IMR-90 (cell line): ENCODE results near the gene RNF128. TPM values are rescaled to one million over a fixed set of nuclear protein-coding genes. Genes with fewer than 3 reads are reported as not detected.

Experiments used
- ATAC-seq: fragments of 200-7000 bp; cut with Tn5 transposase; 2 replicates; pipeline ENCODE4 v1.9.1; 2020; ENCODE audit warnings: low read depth, mild to moderate bottlenecking, moderate library complexity
- BruUV-seq: library from RNA; stranded (reverse); fragments of 400-500 nt; replicated peaks from 2 replicates; lab custom pipeline; 2021; lab: Mats Ljungman, UMichigan
- CTCF ChIA-PET: fragments of 300-600 bp; formaldehyde crosslinking; extraction: SDS; loops from one replicate; lab custom pipeline; 2021; ENCODE audit warnings: antibody characterized with exemption; lab: Yijun Ruan, JAX
- POLR2A ChIA-PET: fragments of 300-600 bp; sonication (Branson Sonifier 250); formaldehyde crosslinking; loops from one replicate; lab custom pipeline; 2022; ENCODE audit warnings: antibody characterized with exemption; ENCODE audit not compliant: unreplicated experiment; lab: Charles Lee
- DNase-seq: peaks from one replicate; pipeline ENCODE4 v3.0.0; 2013
- H2AFZ ChIP-seq: replicated peaks from 2 replicates; pipeline ENCODE3; 2013; ENCODE audit warnings: low read length, mild to moderate bottlenecking; ENCODE audit not compliant: poor library complexity
- H2AK5ac ChIP-seq: 2 replicates; pipeline ENCODE4 v1.6.1; 2013; ENCODE audit warnings: low read depth, low read length, inconsistent platforms
- H2AK9ac ChIP-seq: replicated peaks from 2 replicates; pipeline ENCODE3; 2013; ENCODE audit warnings: mild to moderate bottlenecking, low read depth, low read length, moderate library complexity; ENCODE audit not compliant: poor library complexity
- H2BK120ac ChIP-seq: 2 replicates; pipeline ENCODE4 v1.6.1; 2013; ENCODE audit warnings: low read depth, low read length, inconsistent platforms
- H2BK15ac ChIP-seq: 3 replicates; pipeline ENCODE4 v1.6.1; 2013; ENCODE audit warnings: low read depth, low read length, inconsistent platforms
- H2BK20ac ChIP-seq: 2 replicates; pipeline ENCODE4 v1.6.1; 2013; ENCODE audit warnings: low read depth, mild to moderate bottlenecking, inconsistent platforms, low read length, moderate library complexity
- H2BK5ac ChIP-seq: 2 replicates; pipeline ENCODE4 v1.6.1; 2013; ENCODE audit warnings: mild to moderate bottlenecking, low read depth, low read length, inconsistent platforms; ENCODE audit not compliant: poor library complexity, severe bottlenecking
- H3K14ac ChIP-seq: replicated peaks from 2 replicates; pipeline ENCODE4 v1.6.1; 2013; ENCODE audit warnings: low read depth, low read length, inconsistent platforms
- H3K18ac ChIP-seq: 2 replicates; pipeline ENCODE4 v1.6.1; 2013; ENCODE audit warnings: low read depth, low read length, control low read depth
- H3K23ac ChIP-seq: 2 replicates; pipeline ENCODE4 v1.6.1; 2013; ENCODE audit warnings: low read depth, low read length, inconsistent platforms
- H3K27ac ChIP-seq: 2 replicates; pipeline ENCODE4 v1.5.1; 2013; ENCODE audit warnings: mild to moderate bottlenecking, control low read depth, low read length; ENCODE audit not compliant: insufficient read depth
- H3K27me3 ChIP-seq: 2 replicates; pipeline ENCODE4 v1.6.1; 2013; ENCODE audit warnings: low read length; ENCODE audit not compliant: control insufficient read depth, insufficient read depth
- H3K36me3 ChIP-seq: 2 replicates; pipeline ENCODE4 v1.6.1; 2013; ENCODE audit warnings: low read length, mixed read lengths; ENCODE audit not compliant: control insufficient read depth, insufficient read depth
- H3K4ac ChIP-seq: 2 replicates; pipeline ENCODE4 v1.6.1; 2013; ENCODE audit warnings: low read depth, low read length, inconsistent platforms
- H3K4me1 ChIP-seq: 2 replicates; pipeline ENCODE4 v1.6.1; 2013; ENCODE audit warnings: low read length, mixed read lengths; ENCODE audit not compliant: control insufficient read depth, insufficient read depth
- H3K4me2 ChIP-seq: 2 replicates; pipeline ENCODE4 v1.6.1; 2013; ENCODE audit warnings: low read depth, mild to moderate bottlenecking, control low read depth, low read length, moderate library complexity
- H3K4me3 ChIP-seq: 2 replicates; pipeline ENCODE4 v1.5.1; 2013; ENCODE audit warnings: low read depth, mild to moderate bottlenecking, control low read depth, low read length, moderate library complexity; ENCODE audit not compliant: insufficient read depth
- H3K56ac ChIP-seq: 2 replicates; pipeline ENCODE4 v1.6.1; 2013; ENCODE audit warnings: low read length, inconsistent platforms; ENCODE audit not compliant: insufficient read depth; ENCODE audit errors: extremely low read depth
- H3K79me1 ChIP-seq, 2 experiments: 2 replicates each; pipeline ENCODE4 v1.6.1; 2013; ENCODE audit warnings: low read length in 2 of 2, inconsistent platforms in 1 of 2, low read depth in 1 of 2
- H3K9ac ChIP-seq: 2 replicates; pipeline ENCODE4 v1.6.1; 2013; ENCODE audit warnings: low read depth, low read length, control low read depth
- H3K9me1 ChIP-seq: 2 replicates; pipeline ENCODE4 v1.6.1; 2013; ENCODE audit warnings: low read length, inconsistent platforms; ENCODE audit not compliant: insufficient read depth
- H3K9me3 ChIP-seq: 2 replicates; pipeline ENCODE4 v1.6.1; 2013; ENCODE audit warnings: low read length; ENCODE audit not compliant: control insufficient read depth, insufficient read depth
- H4K20me1 ChIP-seq: 2 replicates; pipeline ENCODE4 v1.6.1; 2013; ENCODE audit warnings: low read length, inconsistent platforms; ENCODE audit not compliant: insufficient read depth
- H4K5ac ChIP-seq: 2 replicates; pipeline ENCODE4 v1.6.1; 2013; ENCODE audit warnings: mild to moderate bottlenecking, low read depth, low read length, control low read depth
- H4K8ac ChIP-seq, 2 experiments: 2 replicates each; pipeline ENCODE4 v1.6.1; 2013; ENCODE audit warnings: low read depth in 2 of 2, low read length in 2 of 2, control low read depth in 1 of 2, inconsistent platforms in 1 of 2
- H4K91ac ChIP-seq: 2 replicates; pipeline ENCODE4 v1.6.1; 2013; ENCODE audit warnings: low read depth, low read length, inconsistent platforms; ENCODE audit not compliant: insufficient read depth
- BHLHE40 ChIP-seq: fragments of 150-350 bp; IDR thresholded peaks from 2 replicates; pipeline ENCODE4 v1.6.1; 2016; ENCODE audit warnings: mild to moderate bottlenecking, low read depth, low read length
- CEBPB ChIP-seq: IDR thresholded peaks from 2 replicates; pipeline ENCODE4 v1.6.1; 2012; ENCODE audit warnings: low read depth, low read length, improper control_type of control experiment
- CHD1 ChIP-seq: IDR thresholded peaks from 2 replicates; pipeline ENCODE4 v1.6.1; 2012; ENCODE audit warnings: low read depth, low read length, improper control_type of control experiment
- FOS ChIP-seq: fragments of 150-350 bp; IDR thresholded peaks from 2 replicates; pipeline ENCODE4 v1.6.1; 2016; ENCODE audit warnings: low read depth, low read length
- MAFK ChIP-seq: IDR thresholded peaks from 2 replicates; pipeline ENCODE4 v1.6.1; 2012; ENCODE audit warnings: low read depth, low read length, improper control_type of control experiment
- MAZ ChIP-seq: IDR thresholded peaks from 2 replicates; pipeline ENCODE4 v1.6.1; 2012; ENCODE audit warnings: low read depth, mild to moderate bottlenecking, low read length, improper control_type of control experiment, moderate library complexity, borderline replicate concordance
- NFE2L2 ChIP-seq: fragments of 150-350 bp; IDR thresholded peaks from 2 replicates; pipeline ENCODE4 v1.6.1; 2016; ENCODE audit warnings: low read depth, mild to moderate bottlenecking, low read length
- POLR2A ChIP-seq: IDR thresholded peaks from 2 replicates; pipeline ENCODE4 v1.6.1; 2012; ENCODE audit warnings: mild to moderate bottlenecking, low read depth, low read length
- RAD21 ChIP-seq: IDR thresholded peaks from 2 replicates; pipeline ENCODE4 v1.6.1; 2012; ENCODE audit warnings: low read length, improper control_type of control experiment
- RFX5 ChIP-seq: IDR thresholded peaks from 2 replicates; pipeline ENCODE4 v1.8.0; 2012; ENCODE audit warnings: low read depth, mild to moderate bottlenecking, low read length, moderate library complexity
- SMC3 ChIP-seq: fragments of 150-350 bp; IDR thresholded peaks from 2 replicates; pipeline ENCODE4 v1.6.1; 2016; ENCODE audit warnings: low read depth, mild to moderate bottlenecking, antibody characterized with exemption, low read length, moderate library complexity
- WGBS, 2 experiments: methylation state at CpG; one replicate each; pipeline versions ENCODE4 v1.1.5 to v1.1.7; 2013; ENCODE audit warnings: missing lambda C conversion rate in 2 of 2; ENCODE audit not compliant: insufficient read length in 1 of 2; ENCODE audit errors: extremely low coverage in 2 of 2; 5-methylcytosine and 5-hydroxymethylcytosine counted together
- dilution Hi-C: fragments of 300-500 bp; cut with HindIII; formaldehyde crosslinking; loops from one replicate; pipeline ENCODE4 v1.14.3; 2018; ENCODE audit warnings: low sequenced_read_pairs; ENCODE audit not compliant: unreplicated experiment
- in situ Hi-C: fragments of 300-500 bp; cut with MboI; formaldehyde crosslinking; loops from 3 replicates; pipeline ENCODE4 v1.14.3; 2019; ENCODE audit warnings: low sequenced_read_pairs, inconsistent platforms, mixed read lengths
- intact Hi-C: fragments of 100-400 bp; cut with micrococcal nuclease; formaldehyde crosslinking; loops from 2 replicates; pipeline ENCODE4 v1.10.0; 2022
- polyA plus RNA-seq, 3 experiments: library from polyadenylated mRNA; depleted of rRNA; stranded (reverse); fragments of >200 nt; gene quantifications; 2 replicates each; pipeline ENCODE4 v1.2.3, GENCODE V29; 2012; ENCODE audit warnings: low replicate concordance in 1 of 3
- total RNA-seq: library from RNA; depleted of rRNA; stranded (reverse); fragments of >200 nt; gene quantifications from 2 replicates; pipeline ENCODE4 v1.2.3, GENCODE V29; 2012
- TF ChIP-seq, protein P1 (sequence below): fragments of 150-350 bp; IDR thresholded peaks from 2 replicates; pipeline ENCODE4 v1.6.1; 2017; ENCODE audit warnings: mild to moderate bottlenecking, antibody characterized with exemption, low read length, low read depth
- TF ChIP-seq, protein P2 (sequence below): conservative IDR thresholded peaks from 2 replicates; pipeline ENCODE4 v1.5.1; 2012; ENCODE audit warnings: mild to moderate bottlenecking, low read depth, low read length, improper control_type of control experiment
- TF ChIP-seq, protein P3 (sequence below): fragments of 150-350 bp; IDR thresholded peaks from 2 replicates; pipeline ENCODE4 v1.6.1; 2016; ENCODE audit warnings: low read depth, mild to moderate bottlenecking, low read length, moderate library complexity, borderline replicate concordance

RNF128 gene
- total and polyA plus RNA-seq, 2 of the 4 experiments (the other 2 are of a cell fraction): 3.0 to 4.8 TPM

DNA sequence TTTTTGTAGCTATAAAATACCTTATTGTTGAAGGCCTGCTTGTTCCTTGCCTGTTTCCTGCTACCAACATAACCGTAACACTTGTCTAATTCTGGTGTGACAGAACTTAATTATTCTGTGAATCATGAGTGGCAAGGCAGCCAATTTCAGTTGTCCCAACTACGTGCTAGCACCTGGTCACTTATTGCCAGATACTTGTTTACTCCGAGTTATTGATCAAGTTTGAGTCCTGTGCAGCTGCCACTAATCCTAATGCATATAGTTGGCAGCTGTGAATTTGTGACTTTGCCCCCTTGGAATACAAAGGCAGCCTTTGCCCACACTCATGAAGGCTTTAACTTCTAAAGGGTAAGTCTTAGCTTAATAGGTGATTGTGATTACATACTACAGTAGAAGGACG is 7.8 kb upstream of the RNF128 start:
- CTCF ChIA-PET: interaction anchor here (0.7 kb wide), 1 partner anchor 941 kb away, joined by 5 read pairs; no protein-coding TSS in a partner anchor
- WGBS, 2 experiments: 60% methylated on average over 1 of the region's 4 CpGs; no CpG with 5 or more reads in 1 of the 2 experiments
- H2BK20ac ChIP-seq: no peak overlapping the region
- H3K14ac ChIP-seq: no peak overlapping the region
- no peak for ATAC-seq
- no peak overlapping the region for H2AFZ ChIP-seq
- H4K91ac ChIP-seq: no peak overlapping the region
- H3K4me3 ChIP-seq: no peak overlapping the region
- dilution Hi-C loops (no loop called here), intact Hi-C loops (no loop called here), in situ Hi-C loops (no loop called here)
- POLR2A ChIA-PET: no interaction called here
- H2BK5ac ChIP-seq: no peak overlapping the region
- no peaks in the 10 kb centered on the region for H4K20me1 ChIP-seq
- H3K4me2 ChIP-seq: no peak overlapping the region
- no peak overlapping the region for H3K23ac ChIP-seq
- no peak overlapping the region for H2BK120ac ChIP-seq
- H4K5ac ChIP-seq: no peak overlapping the region
- peaks cover 2% of the 10 kb centered on the region for H3K27me3 ChIP-seq
- no peak overlapping the region for H3K9ac ChIP-seq
- no peak overlapping the region for H3K56ac ChIP-seq
- BruUV-seq: no TSS peak
- H2AK5ac ChIP-seq: no peak overlapping the region
- no peak overlapping the region for H2BK15ac ChIP-seq
- no peak overlapping the region for H3K18ac ChIP-seq
- H3K36me3 ChIP-seq: no peaks in the 10 kb centered on the region
- no peak overlapping the region for H3K4ac ChIP-seq
- no peaks in the 10 kb centered on the region for H3K79me1 ChIP-seq
- no peak overlapping the region for H2AK9ac ChIP-seq
- no peak for DNase-seq
- H3K9me3 ChIP-seq: no peaks in the 10 kb centered on the region
- H3K4me1 ChIP-seq: no peaks in the 10 kb centered on the region
- H3K27ac ChIP-seq: no peak overlapping the region
- no peak overlapping the region for H4K8ac ChIP-seq
- TF ChIP-seq POLR2A: no peak
- TF ChIP-seq, protein P1, sequence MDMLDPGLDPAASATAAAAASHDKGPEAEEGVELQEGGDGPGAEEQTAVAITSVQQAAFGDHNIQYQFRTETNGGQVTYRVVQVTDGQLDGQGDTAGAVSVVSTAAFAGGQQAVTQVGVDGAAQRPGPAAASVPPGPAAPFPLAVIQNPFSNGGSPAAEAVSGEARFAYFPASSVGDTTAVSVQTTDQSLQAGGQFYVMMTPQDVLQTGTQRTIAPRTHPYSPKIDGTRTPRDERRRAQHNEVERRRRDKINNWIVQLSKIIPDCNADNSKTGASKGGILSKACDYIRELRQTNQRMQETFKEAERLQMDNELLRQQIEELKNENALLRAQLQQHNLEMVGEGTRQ: no peak
- no peak for TF ChIP-seq SMC3
- TF ChIP-seq, protein P2, sequence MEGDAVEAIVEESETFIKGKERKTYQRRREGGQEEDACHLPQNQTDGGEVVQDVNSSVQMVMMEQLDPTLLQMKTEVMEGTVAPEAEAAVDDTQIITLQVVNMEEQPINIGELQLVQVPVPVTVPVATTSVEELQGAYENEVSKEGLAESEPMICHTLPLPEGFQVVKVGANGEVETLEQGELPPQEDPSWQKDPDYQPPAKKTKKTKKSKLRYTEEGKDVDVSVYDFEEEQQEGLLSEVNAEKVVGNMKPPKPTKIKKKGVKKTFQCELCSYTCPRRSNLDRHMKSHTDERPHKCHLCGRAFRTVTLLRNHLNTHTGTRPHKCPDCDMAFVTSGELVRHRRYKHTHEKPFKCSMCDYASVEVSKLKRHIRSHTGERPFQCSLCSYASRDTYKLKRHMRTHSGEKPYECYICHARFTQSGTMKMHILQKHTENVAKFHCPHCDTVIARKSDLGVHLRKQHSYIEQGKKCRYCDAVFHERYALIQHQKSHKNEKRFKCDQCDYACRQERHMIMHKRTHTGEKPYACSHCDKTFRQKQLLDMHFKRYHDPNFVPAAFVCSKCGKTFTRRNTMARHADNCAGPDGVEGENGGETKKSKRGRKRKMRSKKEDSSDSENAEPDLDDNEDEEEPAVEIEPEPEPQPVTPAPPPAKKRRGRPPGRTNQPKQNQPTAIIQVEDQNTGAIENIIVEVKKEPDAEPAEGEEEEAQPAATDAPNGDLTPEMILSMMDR: no peak
- TF ChIP-seq RFX5: no peak
- TF ChIP-seq CHD1: no peak
- no peak for TF ChIP-seq MAZ
- no peak for TF ChIP-seq BHLHE40
- TF ChIP-seq FOS: no peak
- TF ChIP-seq CEBPB: no peak
- TF ChIP-seq MAFK: no peak
- TF ChIP-seq, protein P3, sequence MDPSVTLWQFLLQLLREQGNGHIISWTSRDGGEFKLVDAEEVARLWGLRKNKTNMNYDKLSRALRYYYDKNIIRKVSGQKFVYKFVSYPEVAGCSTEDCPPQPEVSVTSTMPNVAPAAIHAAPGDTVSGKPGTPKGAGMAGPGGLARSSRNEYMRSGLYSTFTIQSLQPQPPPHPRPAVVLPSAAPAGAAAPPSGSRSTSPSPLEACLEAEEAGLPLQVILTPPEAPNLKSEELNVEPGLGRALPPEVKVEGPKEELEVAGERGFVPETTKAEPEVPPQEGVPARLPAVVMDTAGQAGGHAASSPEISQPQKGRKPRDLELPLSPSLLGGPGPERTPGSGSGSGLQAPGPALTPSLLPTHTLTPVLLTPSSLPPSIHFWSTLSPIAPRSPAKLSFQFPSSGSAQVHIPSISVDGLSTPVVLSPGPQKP: no peak
- no peak for TF ChIP-seq NFE2L2
- TF ChIP-seq RAD21: no peak
- H3K9me1 ChIP-seq: no peaks in the 10 kb centered on the region
